CD4-positive, alpha-beta T cell treated with Interleukin-15 for 1 hour (primary cell): ENCODE data around the gene RINL.
A peak's percentile ranks its signal among the peaks of the same experiment; 100 is the strongest.

Experiments used
- DNase-seq: peaks from one replicate; pipeline ENCODE4 v3.0.0-alpha.2; 2020

Gene RINL

DNA sequence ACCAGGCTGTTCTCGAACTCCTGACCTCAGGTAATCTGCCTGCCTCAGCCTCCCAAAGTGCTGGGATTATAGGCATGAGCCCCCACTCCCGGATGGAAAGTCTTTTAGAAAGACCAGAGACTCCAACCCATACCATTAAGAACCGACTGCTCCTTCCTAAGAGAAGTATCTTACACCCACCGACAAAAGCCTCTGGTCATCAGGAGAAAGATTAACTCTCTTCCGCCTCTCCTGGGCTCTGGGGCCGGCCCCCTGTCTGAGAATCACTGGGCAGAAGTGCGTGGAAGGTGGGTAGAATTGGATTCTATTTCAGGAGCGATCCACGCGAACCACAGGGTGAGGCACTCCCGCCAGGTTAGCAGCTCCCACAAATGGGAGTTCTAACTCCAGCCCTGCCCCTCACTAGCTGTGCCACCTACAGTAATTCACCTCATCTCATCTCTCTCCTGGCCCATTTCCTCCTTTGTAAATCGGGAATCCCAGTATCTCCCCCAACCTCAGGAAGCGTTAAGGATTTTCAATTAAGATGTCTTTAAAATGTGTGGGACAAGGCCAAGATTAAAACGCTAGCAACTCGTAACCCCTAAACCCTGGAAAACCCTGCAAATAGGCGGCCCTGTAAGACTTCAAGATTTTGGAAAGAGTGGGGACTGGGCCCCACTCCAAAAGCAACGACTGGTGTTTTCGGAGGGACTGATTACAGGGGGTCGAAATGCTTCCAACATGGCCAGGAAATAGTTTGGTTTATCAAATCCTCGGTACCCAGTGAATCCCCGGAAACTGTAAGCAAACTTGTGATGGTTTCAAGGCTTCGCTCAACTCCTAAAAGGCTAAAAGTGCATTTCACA lies 29.6 kb downstream of the RINL start:
- no peak for DNase-seq

DNA sequence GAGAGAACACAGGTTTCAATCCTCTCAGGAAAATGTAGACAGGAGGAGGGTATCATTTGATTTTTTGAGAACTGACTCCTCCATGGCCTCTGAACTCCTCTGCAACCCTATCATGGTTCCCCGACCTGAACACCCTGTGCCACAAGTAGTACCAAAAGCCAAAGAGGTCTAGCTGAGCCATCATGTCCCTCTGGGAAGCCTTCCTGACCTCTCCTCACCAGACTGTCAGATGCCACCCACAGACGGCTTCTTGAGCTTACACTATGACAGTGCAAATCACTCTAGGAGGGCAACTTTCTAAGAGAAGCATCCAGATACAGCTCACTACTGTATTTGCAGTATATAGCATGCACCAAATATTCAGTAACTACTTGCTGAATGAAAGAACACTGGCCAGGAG lies 32.0 kb downstream of the RINL start:
- DNase-seq: no peak

DNA sequence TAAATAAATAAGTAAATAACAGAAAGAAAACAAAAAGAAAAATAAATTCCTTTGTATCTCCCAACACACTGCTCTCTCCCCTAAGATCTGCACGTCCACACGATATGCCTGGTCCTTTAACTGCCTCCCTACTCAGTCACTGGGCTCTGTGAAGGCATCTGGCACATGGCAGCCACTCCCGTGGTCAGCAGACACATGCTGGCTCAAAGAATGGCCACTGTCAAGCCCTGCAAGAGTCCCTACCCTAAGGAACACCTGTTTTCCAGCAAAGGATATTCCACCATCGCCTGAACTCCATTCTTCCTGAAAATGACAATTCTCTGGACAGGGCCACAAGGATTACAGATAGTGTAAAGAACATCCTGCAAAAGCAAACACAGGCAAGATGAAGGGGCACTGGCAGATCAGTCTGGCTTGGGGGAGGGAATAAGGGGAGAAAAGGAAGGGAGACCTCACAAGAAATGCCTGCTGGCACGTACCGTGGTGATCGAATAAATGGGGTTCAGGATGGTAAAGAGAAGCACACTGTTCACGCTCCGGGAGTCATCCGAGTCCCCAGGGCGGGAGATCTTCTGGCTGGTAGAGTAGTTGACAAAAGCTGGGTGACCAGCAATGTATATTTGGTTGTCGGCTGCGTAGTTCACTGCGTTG lies 32.6 kb downstream of the RINL start:
- DNase-seq: no peak

DNA sequence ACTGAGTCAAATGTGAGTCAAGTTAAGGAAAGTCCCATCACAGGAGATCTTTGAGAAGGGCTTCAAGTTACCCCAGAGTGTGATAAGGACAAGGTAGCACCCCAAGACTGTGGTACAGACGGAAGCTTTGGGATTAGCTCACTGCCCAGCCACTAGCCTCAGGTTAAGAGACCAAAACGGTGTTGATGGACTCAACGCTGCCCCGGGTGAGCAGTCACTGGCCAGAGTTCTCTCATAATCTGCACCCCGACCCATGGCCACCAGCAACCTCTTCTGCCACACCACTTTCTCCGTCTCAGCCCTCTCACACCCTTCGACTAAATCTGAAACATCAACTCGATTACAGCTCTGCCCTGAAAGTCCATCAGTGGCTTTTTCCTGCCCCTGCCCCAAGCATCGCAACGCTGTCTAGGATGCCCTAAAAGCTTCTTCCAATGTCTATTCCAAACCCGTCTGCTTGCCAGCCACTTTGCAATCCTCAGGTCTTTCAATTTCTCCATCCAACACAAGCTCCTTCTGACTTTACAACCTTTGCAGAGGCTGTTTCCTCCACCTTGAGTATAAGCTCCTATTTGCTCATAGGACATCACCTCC lies 33.9 kb downstream of the RINL start:
- no peak for DNase-seq

DNA sequence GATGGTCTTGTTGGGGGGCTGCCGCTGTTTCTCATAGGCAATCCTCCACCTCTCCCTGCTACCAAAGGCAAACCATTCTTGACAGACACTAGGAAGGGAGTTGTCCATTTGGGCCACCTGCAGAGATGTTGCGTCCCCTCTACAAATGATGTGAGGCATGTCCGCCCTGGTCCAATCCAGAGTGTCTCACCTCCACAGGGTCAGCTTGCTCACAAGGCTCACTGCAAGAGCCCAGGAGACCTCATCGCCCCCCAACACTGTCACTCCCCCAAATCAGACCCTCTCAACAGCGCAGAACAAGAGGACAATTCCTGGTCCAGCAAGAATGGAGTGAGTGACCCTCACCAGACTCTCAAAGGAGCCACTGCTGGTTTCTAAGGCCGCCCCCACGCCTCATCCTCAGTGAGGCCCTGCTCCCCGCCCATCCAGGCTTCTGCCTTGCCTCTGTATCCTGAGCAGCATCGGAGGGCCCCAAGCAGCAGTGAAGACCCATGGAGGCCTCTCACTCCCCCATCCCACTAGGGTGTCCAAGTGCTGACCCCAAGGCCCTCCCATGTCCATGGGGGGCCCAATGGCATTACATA lies 34.8 kb downstream of the RINL start:
- no peak for DNase-seq

DNA sequence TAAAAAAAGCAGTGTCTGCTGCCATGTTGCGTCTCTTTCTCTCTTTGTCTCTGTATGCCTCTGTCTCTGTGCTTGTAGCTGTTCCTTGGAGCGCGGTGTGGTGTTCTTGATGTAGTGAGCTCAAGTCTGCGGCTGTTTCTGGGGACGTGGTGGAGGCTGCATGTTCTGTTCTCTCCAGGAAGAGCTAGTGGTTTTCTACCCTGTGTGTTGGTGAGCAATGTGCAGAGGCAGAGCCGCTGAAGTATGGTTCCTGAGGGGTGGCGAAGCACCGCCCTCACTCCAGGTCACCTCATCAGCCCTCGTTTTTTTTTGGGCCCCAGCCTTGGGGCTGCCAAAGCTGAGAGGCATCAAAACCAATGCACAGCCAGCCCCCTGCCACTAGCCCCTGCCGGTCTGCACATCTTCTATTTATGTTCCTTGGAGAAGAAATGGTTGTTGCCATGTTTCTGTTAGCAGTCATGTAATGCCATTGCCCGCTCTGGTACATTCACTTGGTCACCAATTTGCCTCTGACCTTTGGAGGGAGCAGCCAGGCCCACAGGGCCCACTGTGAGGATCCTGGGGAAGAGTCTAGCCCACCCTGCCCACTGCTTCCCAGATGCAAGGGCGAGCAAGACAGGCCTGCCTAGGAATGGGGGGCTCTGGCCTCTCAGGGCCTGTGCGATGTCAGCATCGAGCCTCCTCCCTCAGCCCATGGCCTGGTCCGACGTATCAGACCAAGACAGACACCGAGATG lies 35.5 kb downstream of the RINL start:
- peak; percentile 73 for DNase-seq

DNA sequence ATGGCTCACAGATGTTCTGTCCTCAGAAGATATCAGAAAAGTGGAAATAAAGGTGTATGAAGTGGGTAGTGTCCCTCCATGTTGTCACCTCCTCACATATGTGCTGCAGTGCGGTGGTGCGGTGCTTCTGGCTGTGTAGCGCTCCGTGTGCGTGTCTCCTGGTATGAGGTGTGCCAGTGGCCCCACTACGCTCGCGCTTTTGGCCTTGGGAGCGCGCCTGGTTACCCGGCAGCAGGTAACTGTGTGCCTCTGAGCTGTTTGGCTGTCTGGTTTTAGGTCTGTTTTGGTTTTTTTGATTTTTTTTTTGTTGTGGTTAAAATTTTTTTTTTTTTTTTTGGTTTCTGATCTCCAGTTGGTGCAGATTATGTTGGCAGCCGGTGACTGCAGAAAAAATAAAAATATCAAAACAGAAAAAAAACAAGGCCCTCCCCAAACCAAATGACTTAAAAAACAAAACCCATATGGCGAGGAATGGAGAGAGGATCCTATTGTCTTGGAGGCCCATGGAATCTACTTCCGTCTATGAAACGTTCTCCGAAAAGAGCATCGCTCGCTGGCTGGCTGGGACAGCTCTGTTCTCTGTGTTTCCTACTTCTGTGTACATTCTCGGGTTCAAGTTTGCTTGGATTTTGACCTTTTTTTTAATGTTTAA lies 36.2 kb downstream of the RINL start:
- peak; percentile 72 for DNase-seq

DNA sequence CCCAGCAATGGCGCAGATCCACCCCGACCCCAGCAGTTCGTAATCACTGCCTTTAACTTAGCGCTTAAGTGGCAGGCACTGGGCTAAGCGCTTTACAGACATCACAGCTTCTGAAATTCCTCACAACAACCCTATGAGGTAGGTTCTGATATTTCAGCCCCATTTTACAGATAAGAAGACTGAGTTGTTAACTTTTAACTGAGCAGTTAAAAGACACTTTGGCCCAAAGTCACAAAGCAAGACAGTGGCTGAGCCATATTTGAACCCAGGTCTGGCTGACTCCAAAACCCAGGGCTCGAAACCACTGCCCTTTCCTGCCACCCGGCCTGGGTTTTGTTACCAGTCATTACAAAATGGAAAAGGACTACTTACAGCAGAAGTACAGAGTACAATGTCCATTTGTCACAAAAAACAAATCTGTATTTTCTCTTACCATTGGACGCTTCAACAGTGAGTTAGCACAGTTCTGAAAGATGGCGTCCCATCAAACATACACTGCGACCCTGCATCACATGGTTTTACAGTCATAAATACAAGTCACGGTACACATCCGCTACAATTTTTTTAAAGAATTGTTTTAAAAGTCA lies 36.8 kb downstream of the RINL start:
- DNase-seq: no peak

DNA sequence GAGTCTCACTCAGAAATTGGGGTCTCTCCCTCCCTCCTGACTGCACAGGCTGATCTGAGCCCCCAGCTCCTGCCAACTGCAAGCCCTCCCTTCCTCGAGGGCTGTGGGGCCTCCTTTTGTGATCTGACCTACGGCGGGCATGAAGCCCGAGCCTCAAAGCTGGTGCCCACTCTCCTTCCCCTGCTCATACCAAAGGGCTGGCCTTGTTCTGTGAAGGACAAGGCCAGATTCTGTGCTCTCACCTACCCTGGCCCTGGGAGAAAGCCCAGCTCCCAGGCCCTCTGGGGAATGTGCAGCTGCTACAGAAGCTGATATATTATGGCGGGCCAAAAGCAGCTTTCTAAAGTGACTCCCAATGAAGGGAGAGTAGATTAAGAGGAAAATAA lies 37.5 kb downstream of the RINL start:
- DNase-seq: no peak

DNA sequence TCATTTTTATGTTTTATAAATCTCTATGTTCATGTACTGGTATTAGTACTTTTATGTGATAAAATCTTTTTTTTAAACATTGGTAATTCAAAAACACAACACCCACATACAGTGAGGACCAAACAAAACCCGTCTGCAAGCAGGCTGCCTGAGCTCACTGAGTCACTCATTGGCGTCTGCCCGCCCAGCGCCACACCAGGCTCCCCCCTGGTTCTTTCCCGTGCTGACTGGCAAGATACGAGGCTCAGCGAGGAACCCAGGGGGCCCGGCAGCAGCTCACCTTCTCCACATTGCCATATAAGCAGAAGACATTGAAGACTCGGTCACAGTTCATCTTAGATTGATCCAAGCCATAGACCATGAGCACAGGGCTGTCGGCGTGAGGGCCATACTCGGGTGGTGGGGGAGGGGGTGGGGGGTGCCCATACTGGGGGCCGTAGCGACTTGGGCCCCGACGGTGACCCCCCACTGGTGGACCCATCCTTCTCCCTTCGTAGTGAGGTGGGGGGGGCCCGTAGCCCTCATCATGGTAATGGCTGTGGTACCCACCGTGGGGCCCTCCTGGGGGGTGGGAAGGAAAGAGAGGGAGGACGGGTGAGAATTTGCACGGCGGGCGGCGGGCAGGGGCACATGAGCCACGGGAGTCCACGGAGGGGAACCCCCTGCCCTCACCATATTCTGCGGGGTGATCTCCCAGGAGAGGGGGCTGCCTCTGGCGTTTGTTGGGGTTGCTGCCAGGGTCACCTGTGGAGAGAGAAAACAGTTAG lies 38.1 kb downstream of the RINL start:
- no peak for DNase-seq

DNA sequence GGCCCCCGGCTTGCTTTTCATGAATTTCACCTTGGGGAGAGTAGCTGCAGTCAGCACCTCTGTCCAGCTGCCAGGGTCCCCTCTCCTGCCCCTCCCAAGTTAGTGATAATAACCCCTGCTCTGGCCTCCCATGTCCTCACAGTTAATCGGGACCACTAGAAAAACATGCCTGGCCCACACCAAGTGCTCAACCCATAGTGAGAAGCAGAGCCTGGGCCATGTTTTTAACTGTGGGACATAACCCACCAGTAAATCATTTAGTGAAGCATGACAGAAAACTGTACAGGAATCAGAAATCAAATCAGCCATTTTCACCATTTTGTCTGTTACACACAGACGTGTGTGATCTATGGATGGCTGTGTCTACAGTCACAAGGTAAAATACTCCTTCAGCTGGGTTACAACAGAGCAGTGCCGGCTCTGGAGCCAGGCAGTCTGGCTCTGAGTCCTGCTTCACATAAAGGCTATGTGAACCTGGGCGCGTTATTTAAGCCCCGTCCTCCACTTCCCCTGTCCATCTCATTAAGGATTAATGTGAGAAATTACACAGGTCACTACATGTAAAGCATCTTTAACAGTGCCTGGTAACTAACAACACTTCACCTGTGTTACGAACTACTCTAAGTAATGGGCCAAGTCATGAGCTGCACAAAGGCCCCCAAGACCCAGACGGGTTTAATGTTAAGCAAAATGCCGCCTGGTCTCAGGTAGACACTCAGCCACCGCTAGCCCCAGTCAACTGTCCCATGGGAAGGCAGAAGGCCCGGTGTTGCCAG lies 38.9 kb downstream of the RINL start:
- no peak for DNase-seq

DNA sequence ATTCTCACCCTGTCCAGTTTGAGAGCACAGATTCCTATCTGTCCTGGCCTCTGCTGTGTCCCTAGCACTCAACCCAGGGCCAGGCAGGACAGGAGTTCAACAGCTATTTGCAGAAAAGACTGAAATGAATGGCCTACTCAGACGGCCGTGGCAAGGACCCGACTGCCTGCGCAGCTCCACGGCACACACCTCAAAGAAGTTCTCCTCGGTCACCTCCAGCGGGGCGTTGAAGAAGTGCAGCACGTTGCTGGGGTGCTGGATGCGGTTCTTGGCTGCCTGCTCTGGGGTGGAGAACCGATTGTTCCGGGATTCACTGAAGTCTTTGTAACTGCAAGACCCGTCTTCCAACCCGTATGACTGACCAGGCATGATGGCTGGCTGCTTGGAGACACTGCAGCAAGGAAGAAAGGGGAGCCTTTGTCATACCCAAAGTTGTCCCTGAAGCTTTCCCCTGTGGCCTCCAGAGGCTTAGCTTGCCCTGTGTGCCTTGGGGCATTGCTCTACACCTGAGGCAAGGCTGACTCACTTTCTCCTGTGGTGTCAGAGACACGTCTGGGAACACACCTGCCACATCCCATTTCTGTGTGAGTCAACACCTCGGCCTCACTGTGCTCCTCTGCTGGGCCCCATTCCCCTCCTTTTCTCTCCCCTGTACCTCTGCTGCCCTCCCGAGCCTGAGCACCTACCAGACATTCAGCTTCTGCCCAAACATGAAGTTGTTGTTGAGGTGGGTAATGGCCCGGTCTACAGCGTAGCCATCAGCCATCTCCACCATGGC lies 39.7 kb downstream of the RINL start:
- no peak for DNase-seq

DNA sequence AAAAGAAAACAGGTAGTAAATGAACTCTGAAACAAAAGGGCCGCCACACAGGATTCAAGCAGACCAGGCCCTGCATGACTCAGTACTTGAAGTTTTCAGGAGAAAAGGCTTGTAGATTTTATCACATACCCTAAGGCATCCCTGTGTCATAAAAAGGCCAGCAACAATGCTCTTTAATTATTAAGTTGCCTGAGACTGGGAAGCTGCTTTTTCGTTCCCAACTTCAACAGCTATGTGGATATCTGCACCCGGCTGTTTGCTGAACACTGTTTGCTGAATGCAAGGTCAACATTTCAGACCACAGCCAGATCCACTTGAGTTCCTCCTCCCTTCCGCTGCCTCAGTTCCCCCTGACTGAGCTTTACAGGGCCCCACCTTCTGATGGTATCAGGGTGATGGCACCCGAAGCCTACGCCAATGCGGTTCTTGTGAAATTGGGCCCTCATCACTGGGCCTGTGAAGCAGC lies 40.4 kb downstream of the RINL start:
- DNase-seq: no peak

DNA sequence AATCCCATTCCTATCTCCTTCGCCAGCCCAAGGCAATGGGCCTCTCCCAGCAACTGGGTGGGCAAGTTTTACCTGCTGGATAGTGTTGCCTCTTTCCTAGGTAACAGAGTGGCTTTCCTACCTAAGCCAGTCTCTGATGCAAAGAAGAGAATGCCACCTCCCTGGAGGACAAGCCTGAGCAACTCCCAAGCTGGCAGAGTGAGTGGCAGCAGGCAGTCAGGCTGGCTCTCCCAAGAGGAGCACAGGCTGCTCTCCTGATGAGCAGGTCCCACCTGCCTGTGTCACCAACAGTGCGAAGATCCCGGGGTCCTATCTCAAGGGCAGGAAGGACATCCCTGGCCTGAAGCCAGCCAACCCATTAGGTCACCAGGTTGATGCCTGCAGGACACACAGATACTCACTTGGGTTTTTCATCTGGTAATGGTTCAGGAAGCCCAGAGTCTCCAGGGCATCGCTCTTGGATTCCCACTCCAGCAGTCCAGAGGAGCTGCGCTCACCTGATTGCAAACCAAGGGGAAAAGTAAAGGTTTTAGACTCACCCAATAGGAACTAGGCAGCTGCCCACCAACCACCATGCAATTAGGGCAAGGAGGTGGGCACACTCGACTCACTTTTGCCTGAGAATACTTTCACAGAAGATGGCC lies 41.0 kb downstream of the RINL start:
- DNase-seq: no peak

DNA sequence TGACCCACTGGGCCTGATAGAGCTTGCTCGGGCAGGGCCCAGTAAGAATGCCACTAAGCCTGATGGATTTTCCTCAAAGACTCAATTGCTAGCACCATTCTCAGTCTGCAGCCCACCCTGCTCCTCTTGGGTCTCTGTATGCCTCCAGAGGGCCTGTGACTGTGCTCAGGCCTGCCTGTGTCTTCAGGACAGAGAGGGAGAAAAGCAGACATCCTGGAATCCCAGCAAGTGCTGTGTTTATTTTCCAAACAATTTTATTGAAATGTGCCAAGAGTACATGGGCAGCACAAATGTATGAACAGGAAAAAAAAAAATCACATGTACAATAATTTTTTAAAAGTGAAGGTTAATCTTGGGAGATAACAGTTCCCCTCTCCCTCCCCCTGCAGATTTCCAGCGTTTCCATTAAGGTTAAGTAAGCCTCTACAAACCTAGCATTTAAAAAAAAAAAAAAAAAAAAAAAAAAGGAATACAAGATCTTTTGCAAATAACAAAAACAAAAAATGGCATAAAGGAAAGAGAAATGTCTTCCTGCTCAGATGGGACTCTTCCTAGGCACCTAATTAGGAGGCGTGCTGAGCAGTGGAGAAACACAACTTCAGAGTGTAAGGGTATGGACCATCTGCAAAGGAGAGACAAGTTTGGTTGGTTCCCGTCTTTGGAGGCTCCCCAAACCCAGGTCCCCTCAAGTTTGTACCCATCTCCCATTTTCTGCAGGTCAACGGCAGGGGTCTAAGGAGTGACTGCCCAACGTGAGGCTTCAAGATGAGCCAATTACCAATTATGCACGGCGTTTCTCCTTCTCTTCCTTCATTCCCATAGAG lies 41.7 kb downstream of the RINL start:
- DNase-seq: no peak

DNA sequence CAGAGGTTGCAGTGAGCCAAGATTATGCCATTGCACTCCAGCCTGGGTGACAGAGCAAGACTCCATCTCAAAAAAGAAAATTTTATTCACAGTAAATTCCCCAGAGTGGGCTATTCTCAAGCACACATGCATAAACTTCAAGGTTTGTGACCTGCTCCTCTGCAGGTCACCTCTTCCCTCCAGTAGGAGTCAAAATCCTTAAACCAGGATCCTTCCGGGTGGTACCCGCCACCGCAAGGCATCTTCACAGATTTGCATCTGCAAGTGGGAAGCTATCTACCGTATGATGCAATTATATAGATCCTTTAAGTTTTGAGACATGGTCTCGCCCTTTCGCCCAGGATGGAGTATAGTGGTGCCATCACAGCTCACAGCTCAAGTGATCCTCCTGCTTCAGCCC lies 43.5 kb downstream of the RINL start:
- DNase-seq: no peak

DNA sequence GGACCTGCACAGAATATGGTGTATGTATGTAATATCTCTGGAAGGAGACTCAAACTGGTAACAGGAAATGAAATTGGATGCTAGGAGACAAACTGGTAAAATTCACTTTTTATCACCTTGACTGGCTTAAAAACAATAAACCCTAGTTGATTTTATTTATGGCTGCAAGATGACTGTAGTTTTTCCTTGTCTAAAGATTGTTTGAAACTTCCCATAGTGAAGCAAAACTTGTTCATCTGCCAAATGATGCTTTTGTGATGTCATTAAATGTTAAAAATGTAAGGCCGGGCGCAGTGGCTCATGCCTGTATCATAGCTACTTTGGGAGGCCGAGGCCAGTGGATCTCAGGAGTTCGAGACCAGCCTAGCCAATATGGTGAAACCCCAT lies 44.0 kb downstream of the RINL start:
- no peak for DNase-seq

DNA sequence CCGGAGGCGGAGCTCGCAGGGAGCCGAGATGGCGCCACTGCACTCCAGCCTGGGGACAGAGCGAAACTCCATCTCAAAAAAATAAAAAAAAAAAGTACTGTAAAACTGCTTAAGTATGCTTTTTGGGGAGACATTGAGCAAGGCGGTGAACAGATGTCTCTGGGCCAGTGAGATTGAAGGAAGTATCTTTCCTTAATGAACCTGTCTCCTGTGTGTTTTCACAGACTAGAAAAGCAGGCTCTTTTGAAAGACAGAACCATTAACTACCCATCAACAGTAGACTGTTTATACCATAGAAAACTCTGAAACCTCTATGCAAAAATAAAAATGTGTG lies 45.0 kb downstream of the RINL start:
- no peak for DNase-seq
